GM19193 (cell line): ENCODE measurements around the gene PACRG.

Source experiments
- POLR2A ChIP-seq: IDR thresholded peaks from 4 replicates; pipeline ENCODE4 v1.6.1; 2011; ENCODE audit not compliant: insufficient read depth, insufficient read length; ENCODE audit errors: extremely low read depth

The PACRG gene

DNA sequence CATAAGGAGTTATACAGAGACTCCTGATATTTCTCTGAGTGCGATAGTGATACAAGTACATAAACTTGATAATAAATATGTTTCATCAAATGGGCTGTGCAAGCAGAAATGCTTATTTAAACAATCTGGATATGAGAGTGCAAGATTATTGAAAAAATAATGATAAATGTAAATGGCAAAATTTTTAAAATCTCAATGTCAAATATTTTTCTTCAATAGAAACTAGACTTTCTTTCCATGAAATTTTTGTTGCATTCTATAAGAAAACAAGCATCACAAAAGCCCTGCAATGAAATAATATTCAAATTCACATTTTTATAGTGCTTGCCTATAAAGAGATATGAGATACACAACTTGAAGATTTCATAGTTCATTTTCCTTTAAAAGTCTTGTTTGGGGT lies 2.7 kb downstream of the PACRG start:
- no peak for TF ChIP-seq POLR2A

DNA sequence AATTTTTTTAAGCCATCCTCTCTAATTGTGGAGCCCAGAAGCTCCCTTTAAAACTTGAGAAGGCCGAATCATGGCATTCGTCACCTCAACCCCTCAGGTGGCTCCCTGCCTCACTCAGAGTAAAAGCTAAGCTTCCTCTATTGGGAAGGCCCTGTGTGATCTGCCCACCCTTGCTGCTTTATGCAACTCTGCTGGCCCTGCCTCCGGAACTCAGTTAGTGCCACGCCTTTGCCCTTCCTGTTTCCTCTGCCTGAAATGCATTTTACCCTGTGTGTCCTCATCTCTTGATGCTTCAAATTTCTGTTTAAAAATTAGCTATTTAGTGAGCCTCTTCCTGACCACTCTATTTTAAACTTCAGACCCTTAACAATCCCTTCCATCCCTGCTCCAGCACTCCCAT lies 5.7 kb downstream of the PACRG start:
- no peak for TF ChIP-seq POLR2A

DNA sequence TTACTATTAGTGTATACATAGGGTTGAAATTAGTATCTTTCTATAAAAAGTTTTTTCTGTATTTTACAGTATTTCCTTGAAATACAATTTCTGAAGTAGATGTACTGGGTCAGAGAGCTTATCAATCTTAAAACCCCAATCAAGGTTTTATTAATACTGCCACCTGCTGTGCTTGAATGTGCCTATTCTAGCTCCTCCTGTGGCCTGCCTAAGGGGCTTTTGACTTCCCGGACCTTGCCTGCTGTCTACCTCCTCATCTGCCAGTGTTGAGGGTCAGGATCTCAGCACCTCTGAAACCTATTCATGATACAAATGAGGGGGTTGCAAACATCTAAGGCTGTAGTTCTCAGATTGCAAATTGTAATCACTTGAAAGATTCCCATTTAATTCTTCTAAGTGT lies 9.2 kb downstream of the PACRG start:
- no peak for TF ChIP-seq POLR2A

- no peak for TF ChIP-seq POLR2A
Observed at GRCh38 chr6:162750776-162751175, 23.0 kb downstream of the PACRG start.

DNA sequence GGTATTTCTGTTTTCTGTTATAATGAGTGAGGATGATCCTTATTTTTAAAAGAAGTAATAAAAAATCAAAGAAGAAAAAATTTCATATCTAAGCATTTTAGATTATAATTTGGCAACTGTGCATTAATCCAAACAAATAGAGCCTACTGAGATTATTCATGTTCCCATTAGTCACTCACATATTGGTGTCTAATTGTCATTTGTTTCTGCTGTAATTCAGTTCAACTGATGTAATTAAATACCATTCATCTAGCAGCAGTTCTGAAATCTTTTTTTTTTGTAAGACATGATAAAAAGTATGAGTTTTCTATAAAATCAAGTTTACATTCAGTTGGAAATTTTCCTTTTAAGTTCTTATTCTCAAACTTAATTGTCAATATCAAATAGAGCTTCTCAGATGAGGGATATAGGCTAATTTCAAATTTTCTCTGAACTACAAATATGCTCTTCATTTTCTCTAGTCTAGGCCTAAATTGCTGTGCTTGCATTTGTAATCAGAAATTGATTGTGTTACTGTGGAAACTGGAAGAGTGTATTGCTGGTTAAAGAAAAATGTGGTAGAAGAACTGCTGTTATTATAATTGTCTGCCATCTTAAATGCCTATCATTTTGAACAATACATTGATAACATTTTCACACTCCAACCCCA lies 23.6 kb downstream of the PACRG start:
- TF ChIP-seq POLR2A = no peak

- no peak for TF ChIP-seq POLR2A
Observed at GRCh38 chr6:162753775-162754174, 26.0 kb downstream of the PACRG start.

DNA sequence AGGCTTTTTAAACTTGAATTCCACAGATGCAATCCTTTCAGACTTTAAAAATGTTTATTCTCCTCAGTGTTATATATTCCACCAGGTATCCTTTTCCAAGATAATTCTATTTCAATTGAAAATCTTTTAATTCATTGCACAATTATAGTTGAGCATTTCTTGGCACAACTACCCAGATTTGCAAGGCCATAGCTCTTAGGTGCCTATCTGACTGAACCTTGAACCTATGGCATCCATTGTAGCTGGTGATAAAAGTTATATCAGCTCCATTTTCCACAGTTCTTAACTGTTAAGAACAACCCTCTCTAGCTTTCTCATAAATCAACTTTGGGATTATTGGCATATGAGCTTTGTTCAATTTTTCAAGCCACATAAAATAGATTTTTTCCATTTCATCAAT lies 42.4 kb downstream of the PACRG start:
- no peak for TF ChIP-seq POLR2A

DNA sequence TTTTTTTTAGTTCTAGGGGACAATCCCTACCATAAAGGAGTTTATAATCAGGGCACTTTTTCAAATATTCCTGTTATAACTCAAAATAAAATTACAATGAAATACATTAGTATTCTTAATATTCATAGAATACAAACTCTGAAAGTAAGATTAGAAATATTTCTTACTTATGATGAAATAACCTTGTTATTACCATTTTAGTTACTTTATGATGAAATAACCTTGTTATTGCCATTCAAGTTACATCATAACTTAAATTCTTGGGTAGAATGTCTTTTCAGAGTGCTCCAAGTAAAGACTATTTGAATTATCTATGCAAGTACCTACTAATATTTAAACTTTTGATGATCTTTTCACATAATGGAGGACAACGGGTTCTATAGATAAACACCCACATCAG lies 43.2 kb downstream of the PACRG start:
- TF ChIP-seq POLR2A = no peak

GRCh38 chr6:162772466-162772865 lies 44.7 kb downstream of the PACRG start:
- TF ChIP-seq POLR2A = no peak

- TF ChIP-seq POLR2A = no peak
Observed at GRCh38 chr6:162773996-162774395, 46.2 kb downstream of the PACRG start.

DNA sequence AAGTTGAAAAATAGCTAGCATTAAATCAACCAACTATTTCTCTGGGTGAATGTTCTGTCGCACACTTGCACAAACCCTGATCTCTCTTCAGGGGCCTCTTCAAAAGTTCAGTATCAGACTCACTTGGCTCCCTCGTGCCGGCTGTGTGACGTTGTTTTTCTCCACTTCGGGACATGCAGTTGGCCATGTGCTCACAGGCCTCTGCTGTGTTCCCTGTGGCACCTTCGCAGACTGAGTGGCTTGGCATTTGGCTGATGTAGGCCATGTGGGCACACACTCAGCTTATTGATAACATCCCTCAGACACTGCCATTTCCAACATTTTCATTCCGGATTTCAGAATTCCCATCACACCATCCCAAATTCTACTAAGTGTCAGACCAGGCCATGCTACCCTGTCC lies 49.3 kb downstream of the PACRG start:
- no peak for TF ChIP-seq POLR2A

- TF ChIP-seq POLR2A = no peak
Observed at GRCh38 chr6:162778603-162779002, 50.8 kb downstream of the PACRG start.

DNA sequence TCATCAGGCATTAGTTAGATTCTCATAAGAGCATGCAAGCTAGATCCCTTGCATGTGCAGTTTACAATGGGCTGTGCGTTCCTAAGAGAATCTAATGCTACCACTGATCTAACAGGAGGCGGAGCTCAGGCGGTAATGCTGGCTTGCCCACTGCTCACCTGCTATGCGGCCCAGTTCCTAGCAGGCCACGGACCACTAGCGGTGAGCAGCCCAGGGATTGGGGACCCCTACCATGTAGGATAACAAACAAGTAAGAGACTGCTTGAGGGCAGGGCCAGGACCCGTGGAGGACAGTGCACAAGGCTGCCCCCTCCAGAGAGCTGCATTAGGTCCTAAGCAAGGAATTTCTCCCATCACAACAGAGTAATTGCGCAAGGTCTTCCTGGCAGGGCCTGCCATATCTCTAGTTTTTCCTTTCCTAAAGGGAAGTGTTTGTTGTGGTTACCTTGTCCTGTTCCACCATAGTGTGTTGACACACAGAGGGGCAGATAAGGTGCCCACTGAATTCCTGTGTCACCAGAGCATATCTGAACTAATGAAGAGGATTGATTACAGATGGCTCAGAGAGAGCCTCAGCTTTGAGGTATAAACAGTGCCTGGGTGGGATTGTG lies 58.0 kb downstream of the PACRG start:
- TF ChIP-seq POLR2A = no peak

- TF ChIP-seq POLR2A = no peak
Observed at GRCh38 chr6:162798546-162799266, 70.9 kb downstream of the PACRG start.

DNA sequence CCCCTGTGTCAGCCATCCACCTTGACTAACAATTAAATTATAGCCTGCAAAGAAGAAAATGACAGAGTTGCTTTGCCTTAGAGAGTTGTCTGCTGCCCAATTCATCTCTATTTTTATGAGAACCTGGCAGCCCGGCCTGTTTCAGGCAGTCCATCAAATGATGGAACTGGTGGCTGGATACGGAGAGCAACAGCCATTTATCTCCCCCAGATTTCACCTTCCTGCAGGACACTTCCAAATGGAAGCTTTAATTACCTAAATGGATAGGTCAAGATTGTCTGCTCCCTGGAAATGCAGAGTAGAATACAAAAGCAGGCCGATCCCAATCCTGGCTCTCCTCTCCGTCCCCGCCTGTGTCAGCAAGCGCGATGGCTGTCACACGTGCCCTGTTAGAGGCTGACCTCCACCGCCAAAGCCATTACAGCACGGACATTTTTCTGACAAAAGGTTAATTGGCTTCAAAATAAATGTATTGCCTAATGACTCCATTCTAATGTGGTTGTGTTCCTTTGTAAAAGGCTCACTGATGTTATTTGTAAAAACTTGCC lies 86.7 kb downstream of the PACRG start:
- TF ChIP-seq POLR2A = no peak

DNA sequence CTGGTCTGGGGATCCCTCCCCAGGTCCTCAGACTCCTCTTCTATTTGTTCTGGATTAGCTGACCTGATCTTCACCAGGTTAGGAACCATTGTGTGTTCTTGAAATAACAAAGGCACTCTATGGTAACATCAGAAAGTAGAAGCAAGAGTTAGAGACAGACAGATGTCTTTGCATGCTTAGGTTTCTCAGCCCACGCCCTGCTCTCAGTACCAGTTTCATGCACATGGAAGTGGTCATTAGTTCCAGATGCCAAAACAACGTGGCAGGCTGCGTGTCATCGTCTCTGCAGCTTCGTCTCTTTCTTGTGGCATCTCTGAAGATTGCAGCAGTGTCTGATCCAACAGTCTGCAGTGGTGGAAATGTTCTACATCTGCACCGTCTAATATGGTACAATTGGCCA lies 89.4 kb downstream of the PACRG start:
- no peak for TF ChIP-seq POLR2A

DNA sequence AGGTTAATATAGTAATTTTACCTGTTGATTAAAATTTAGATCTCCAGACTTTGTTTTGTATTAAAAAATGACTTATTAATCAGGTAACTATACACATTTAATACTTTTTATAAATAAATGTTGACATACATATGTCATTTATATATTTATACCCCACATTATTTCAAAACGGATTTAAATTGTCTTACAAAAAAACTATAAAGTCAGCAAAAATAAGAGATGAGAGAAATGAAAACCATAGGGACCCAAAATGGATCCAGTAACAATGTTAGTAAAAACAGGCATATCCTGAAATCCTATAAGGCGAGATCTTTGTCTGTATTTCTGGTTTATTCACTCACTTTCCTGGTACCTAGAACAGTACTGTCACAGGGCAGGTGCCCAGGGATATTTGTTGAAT lies 91.5 kb downstream of the PACRG start:
- TF ChIP-seq POLR2A = no peak

DNA sequence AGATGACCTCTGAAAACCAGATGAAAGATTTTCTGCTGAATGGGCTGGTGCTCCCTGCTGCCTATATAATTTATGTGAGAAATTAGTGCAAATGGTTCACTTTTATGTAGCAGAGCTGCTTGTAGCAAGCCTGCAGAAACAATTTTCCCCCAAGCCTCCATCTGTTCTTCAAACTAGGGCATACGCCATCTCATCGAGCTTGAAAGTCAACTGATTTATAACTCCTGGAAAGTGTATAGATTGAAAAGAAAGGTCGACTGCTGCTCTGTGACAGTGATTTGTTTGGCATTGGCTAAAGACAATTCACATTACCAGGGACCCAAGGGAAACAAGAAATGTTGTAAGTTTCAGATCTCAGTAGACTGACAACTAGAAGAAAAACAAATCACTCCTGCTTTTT lies 93.3 kb downstream of the PACRG start:
- no peak for TF ChIP-seq POLR2A
